ENCODE data around the gene HNRNPA2B1.
"Not testable (repeated sequence)": the region's sequence is repeated elsewhere in the genome, so short reads cannot be mapped to it uniquely, and the experiment has no call there.

HNRNPA2B1 gene

GRCh38 chr7:26197153-26198115 is 3.1 kb downstream of the HNRNPA2B1 start:
- no peak for DNase-seq

- no peak for DNase-seq
Observed at GRCh38 chr7:26195867-26196657, 4.5 kb downstream of the HNRNPA2B1 start.

GRCh38 chr7:26195182-26195581 is 5.4 kb downstream of the HNRNPA2B1 start:
- DNase-seq, result no peak

GRCh38 chr7:26194764-26195163 is 5.8 kb downstream of the HNRNPA2B1 start:
- not testable (repeated sequence) for DNase-seq

- no peak for DNase-seq
Observed at GRCh38 chr7:26193432-26194207, 6.9 kb downstream of the HNRNPA2B1 start.

GRCh38 chr7:26192485-26193087 is 8.0 kb downstream of the HNRNPA2B1 start:
- no peak for DNase-seq

GRCh38 chr7:26191974-26192479 is 8.5 kb downstream of the HNRNPA2B1 start:
- DNase-seq, result no peak

- DNase-seq, result no peak
Observed at GRCh38 chr7:26191233-26191973, 9.1 kb downstream of the HNRNPA2B1 start.

GRCh38 chr7:26190417-26190869 is 10.1 kb downstream of the HNRNPA2B1 start:
- no peak for DNase-seq

- DNase-seq, result no peak
Observed at GRCh38 chr7:26189697-26190096, 10.8 kb downstream of the HNRNPA2B1 start.

- no peak for DNase-seq
Observed at GRCh38 chr7:26188957-26189541, 11.5 kb downstream of the HNRNPA2B1 start.

- DNase-seq, result no peak
Observed at GRCh38 chr7:26188206-26188956, 12.2 kb downstream of the HNRNPA2B1 start.

GRCh38 chr7:26187380-26188205 is 13.0 kb downstream of the HNRNPA2B1 start:
- DNase-seq, result no peak

- no peak for DNase-seq
Observed at GRCh38 chr7:26186364-26187311, 13.9 kb downstream of the HNRNPA2B1 start.

- no peak for DNase-seq
Observed at GRCh38 chr7:26185844-26186180, 14.7 kb downstream of the HNRNPA2B1 start.

GRCh38 chr7:26185131-26185843 is 15.3 kb downstream of the HNRNPA2B1 start:
- DNase-seq, result no peak

GRCh38 chr7:26184281-26185101 is 16.1 kb downstream of the HNRNPA2B1 start:
- not testable (repeated sequence) for DNase-seq
